ENCODE results near the gene ARHGEF12.
A peak's percentile ranks its signal among the peaks of the same experiment; 100 is the strongest.

ARHGEF12 gene

GRCh38 chr11:120430146-120430545, 93.9 kb downstream of the ARHGEF12 start:
- H4K20me1 ChIP-seq (ENCODE audit: insufficient read depth), result no peaks in the 10 kb centered on the region
- peaks cover 38% of the 10 kb centered on the region for H3K4me1 ChIP-seq (ENCODE audit: low read depth, poor library complexity, severe bottlenecking)
- peaks cover 5% of the 10 kb centered on the region; the same call in 1 of the 2 replicates for H3K79me2 ChIP-seq (ENCODE audit: insufficient read depth, low read depth)
- H3K36me3 ChIP-seq (ENCODE audit: insufficient read depth), result no peaks in the 10 kb centered on the region
- H3K27me3 ChIP-seq (ENCODE audit: insufficient read depth, low read depth), result no peaks in the 10 kb centered on the region
- H2AFZ ChIP-seq (ENCODE audit: low read depth), result no peak overlapping the region
- H3K4me3 ChIP-seq (IDR thresholded peaks at IDR 0.05; ENCODE audit: insufficient read depth, low read depth, low read length), result no peak overlapping the region
- H3K9ac ChIP-seq, result no peak overlapping the region
- no peak for TF ChIP-seq CTCF (conservative IDR thresholded peaks at IDR 0.05; ENCODE audit: low read depth, low read length)
- H3K4me2 ChIP-seq, result no peak overlapping the region
- no peak overlapping the region for H3K27ac ChIP-seq

GRCh38 chr11:120431633-120432032, 95.4 kb downstream of the ARHGEF12 start:
- H3K4me2 ChIP-seq, result peak overlapping the region; percentile 6; the same call in 1 of the 2 replicates

GRCh38 chr11:120432056-120433018, 96.1 kb downstream of the ARHGEF12 start:
- no peaks in the 10 kb centered on the region for H3K36me3 ChIP-seq (ENCODE audit: insufficient read depth)
- TF ChIP-seq CTCF (conservative IDR thresholded peaks at IDR 0.05; ENCODE audit: low read depth, low read length), result no peak
- peak overlapping the region; percentile 25; the same call in 1 of the 2 replicates for H3K27ac ChIP-seq
- peaks cover 5% of the 10 kb centered on the region; the same call in 1 of the 2 replicates for H3K79me2 ChIP-seq (ENCODE audit: insufficient read depth, low read depth)
- no peaks in the 10 kb centered on the region for H3K27me3 ChIP-seq (ENCODE audit: insufficient read depth, low read depth)
- H3K4me1 ChIP-seq (ENCODE audit: low read depth, poor library complexity, severe bottlenecking), result peaks cover 38% of the 10 kb centered on the region
- no peak overlapping the region for H3K4me3 ChIP-seq (IDR thresholded peaks at IDR 0.05; ENCODE audit: insufficient read depth, low read depth, low read length)
- no peak overlapping the region for H3K9ac ChIP-seq
- no peaks in the 10 kb centered on the region for H4K20me1 ChIP-seq (ENCODE audit: insufficient read depth)
- H2AFZ ChIP-seq (ENCODE audit: low read depth), result no peak overlapping the region
- H3K4me2 ChIP-seq, result peak overlapping the region; percentile 6; the same call in 1 of the 2 replicates

More at GRCh38 chr11:120431633-120432032, 95.4 kb downstream of the ARHGEF12 start:
- Histone ChIP-seq H3K79me2 (ENCODE audit: insufficient read depth, low read depth) (peaks cover 5% of the 10 kb centered on the region; the same call in 1 of the 2 replicates), H3K4me1 (ENCODE audit: low read depth, poor library complexity, severe bottlenecking) (peaks cover 38% of the 10 kb centered on the region), H2AFZ (ENCODE audit: low read depth) (no peak overlapping the region), H3K9ac (no peak overlapping the region), H3K27me3 (ENCODE audit: insufficient read depth, low read depth) (no peaks in the 10 kb centered on the region), H3K4me3 (IDR thresholded peaks at IDR 0.05; ENCODE audit: insufficient read depth, low read depth, low read length) (no peak overlapping the region), H3K36me3 (ENCODE audit: insufficient read depth) (no peaks in the 10 kb centered on the region), H3K27ac (peak overlapping the region; percentile 25; the same call in 1 of the 2 replicates), H4K20me1 (ENCODE audit: insufficient read depth) (no peaks in the 10 kb centered on the region)
- peak; percentile 41; the same call in 1 of the 2 replicates for TF ChIP-seq CTCF (conservative IDR thresholded peaks at IDR 0.05; ENCODE audit: low read depth, low read length)

DNA sequence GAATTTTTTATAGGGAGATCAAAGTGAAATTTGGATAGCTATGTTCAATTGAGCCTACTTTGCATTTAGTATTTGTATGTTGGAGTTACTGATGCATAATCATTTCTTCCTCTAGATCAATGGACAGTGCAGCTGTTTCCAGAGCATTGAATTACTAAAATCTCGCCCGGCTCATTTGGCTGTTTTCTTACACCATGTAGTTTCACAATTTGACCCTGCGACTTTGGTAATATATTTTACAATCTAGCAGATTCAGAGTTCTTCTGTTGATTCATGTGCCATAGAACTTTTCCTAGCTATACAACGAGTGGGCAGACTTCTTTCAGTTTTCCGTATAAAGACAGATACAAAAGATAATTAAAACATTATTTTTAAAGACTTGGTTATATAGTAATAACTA, 105.4 kb downstream of the ARHGEF12 start:
- TF ChIP-seq CTCF (conservative IDR thresholded peaks at IDR 0.05; ENCODE audit: low read depth, low read length), result no peak
- H3K4me1 ChIP-seq (ENCODE audit: low read depth, poor library complexity, severe bottlenecking), result no peaks in the 10 kb centered on the region
- no peak overlapping the region for H2AFZ ChIP-seq (ENCODE audit: low read depth)
- H3K79me2 ChIP-seq (ENCODE audit: insufficient read depth, low read depth), result no peaks in the 10 kb centered on the region; the same call in 1 of the 2 replicates
- H3K27me3 ChIP-seq (ENCODE audit: insufficient read depth, low read depth), result no peaks in the 10 kb centered on the region
- no peaks in the 10 kb centered on the region for H3K36me3 ChIP-seq (ENCODE audit: insufficient read depth)
- no peak overlapping the region for H3K27ac ChIP-seq
- no peak overlapping the region for H3K9ac ChIP-seq
- H3K4me2 ChIP-seq, result no peak overlapping the region
- H4K20me1 ChIP-seq (ENCODE audit: insufficient read depth), result no peaks in the 10 kb centered on the region
- no peak overlapping the region for H3K4me3 ChIP-seq (IDR thresholded peaks at IDR 0.05; ENCODE audit: insufficient read depth, low read depth, low read length)

All from KMS-11 (cell line).